Kidney tubule cell (primary cell): ENCODE data around the gene FAM13C.
"Not testable (repeated sequence)": the region's sequence is repeated elsewhere in the genome, so short reads cannot be mapped to it uniquely, and the experiment has no call there.

ENCODE experiments used
- DNase-seq: peaks from one replicate; pipeline ENCODE4 v3.0.0-alpha.2; 2018; ENCODE audit warnings: low spot score

The FAM13C gene

DNA sequence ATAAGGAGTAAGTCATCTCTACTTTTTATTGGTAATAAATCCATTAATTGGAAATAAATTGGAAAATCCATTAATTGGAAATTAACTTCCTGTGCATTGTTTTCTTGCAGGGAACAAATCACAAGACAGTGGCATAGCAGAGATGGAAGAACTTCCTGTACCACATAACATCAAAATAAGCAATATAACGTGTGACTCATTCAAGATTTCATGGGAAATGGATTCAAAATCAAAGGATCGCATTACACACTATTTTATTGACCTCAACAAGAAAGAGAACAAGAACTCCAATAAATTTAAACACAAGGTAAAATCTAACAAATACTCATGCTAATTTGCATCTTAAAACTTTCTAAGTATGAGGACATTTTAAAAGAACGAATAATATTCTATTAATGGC, 128.2 kb downstream of the FAM13C start:
- DNase-seq, result no peak

DNA sequence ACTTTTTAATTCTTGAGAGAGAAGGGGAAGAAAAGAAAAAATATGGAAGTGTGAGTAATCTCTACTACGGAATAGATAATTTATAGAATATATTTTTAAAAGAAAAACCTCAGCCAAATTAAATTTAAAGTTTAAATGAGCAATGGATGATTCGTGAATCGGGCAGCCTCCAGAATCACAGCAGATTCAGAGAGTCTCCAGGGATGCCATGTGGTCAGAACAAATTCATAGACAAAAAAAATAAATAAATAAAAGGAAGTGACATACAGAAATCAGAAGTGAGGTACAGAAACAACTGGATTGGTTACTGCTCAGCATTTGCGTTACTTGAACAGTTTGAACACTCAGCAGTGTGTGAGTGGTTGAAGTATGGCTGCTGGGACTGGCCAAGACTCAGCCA, 132.9 kb downstream of the FAM13C start:
- DNase-seq, result no peak

DNA sequence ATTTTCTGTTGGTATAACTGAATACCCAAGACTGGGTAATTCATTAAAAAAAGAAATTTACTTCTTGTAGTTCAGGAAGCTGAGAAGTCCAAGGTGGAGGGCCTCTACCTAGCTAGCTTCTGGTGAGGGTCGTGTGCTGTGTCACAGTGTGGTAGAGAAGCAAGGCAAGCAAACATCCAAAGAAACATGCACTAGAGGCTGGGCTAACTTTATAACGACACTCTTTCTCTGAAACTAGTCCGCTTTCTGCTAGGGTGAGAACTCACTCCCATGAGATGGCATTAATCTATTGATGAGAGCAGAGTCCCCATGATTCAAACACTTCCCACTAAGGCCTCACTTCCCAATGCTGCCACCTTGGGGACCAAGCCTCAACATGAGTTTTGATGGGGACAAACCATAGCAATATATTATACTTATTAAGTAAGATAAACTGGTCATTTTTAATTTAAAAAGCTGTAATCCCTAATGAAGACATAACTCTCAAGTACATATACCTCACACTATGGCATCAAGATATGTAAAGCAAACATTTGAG, 135.1 kb downstream of the FAM13C start:
- DNase-seq, result no peak

DNA sequence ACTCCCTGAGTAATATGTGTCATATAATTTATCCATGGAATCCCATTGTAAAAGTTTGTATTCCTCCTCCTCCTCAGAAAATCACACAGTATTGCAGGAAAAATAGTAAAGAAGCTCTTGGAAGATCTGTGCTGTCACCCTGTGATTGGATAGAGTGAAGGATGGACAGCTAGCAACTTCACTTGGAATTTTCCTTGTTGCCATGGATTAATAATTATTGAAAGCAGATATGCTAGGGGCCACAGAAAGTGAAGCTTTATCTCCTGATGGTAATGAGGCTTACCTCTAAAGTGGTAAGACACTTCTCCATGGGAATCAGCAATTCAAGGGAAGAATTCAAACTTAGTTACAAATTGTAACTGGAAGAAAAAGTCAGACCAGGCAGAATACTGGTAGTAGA, 137.1 kb downstream of the FAM13C start:
- peak; percentile 14 for DNase-seq

DNA sequence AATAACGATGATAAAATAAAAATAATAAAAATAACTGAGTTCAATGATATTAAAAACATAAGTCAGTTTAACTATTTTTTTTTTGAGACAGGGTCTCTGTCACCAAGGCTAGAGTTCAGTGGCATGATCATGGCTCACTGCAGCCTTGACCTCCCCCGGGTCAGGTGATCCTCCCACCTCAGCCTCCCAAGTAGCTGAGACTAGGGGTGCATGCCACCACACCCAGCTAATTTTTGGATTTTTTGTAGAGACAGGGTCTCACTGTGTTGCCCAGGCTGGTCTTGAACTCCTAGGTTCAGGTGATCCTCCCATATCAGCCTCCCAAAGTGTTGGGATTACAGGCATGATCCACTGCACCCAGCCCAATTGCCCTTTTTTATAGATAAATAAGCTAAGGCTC, 138.8 kb downstream of the FAM13C start:
- DNase-seq, result not testable (repeated sequence)

DNA sequence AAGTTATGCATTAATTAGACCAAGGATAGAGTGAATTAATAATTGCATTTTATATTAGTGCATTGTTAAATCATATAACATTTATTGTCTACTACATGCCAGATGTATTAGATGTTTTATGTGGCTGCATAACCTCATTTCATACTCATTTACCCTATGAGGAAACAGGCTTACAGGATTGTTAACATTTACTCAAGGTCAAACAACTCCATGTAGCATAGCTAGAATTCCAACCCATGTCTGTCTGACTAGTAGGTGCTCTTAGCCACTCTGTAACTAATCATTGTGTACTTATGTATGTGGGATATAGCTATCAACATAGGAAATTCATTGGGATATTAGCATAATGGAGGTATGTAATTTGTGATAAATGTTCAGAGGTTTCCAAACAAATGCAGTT, 139.6 kb downstream of the FAM13C start:
- DNase-seq, result peak; percentile 45

DNA sequence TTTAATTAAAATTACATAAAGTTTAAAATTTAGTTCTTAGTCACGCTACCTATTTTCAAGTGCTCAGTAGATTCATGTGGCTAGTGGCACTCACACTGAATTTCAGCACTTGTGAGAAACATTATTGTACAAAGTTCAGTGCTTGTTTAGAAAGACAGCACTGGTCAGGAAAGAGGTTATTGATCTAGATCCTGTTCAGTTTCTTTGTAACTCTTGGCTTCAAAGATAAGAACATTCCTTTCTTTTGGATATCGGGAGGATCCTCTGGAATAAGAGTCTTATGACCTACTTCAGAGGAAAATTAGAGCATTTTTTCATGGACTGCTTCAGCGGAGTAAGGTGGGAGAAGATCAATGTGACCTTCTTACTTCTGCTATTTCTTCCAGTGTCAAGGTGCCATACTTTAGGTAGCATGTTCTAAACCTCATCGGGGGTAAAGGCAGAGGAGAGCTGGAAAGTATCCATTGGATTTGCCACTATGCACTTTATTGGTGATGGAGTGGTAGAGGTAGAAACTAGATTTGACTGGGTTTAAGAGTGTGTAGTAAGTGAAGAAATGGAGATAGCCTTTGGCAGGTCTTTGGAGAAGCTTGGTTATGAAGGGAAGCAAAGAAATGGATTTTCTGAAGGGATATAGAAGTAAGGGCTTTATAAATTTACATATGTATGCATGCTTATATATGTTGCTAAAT, 146.0 kb downstream of the FAM13C start:
- DNase-seq, result no peak

GRCh38 chr10:59214160-59214559, 148.2 kb downstream of the FAM13C start:
- DNase-seq, result no peak

DNA sequence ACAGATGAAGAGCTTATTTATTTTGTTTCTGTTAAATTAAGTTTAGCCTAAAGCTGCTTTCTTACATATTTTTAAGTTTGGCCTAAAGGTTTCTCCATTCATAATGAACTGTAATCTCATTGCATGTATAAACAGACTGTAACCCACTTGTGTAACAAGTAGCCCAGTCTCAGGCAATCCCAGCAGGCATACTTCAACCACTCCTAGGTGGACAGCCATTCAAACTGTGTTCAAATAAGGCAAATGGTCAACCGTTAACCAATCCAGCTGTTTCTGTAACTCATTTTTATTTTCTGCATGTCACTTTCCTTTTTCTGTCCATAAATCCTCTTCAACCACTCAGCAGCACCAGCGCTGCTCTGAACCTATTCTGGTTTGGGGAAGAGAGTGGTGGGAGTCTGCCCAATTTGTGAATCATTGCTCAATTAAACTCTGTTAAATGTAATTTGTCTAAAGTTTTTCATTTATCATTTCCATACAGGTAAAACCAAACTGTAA, 150.0 kb downstream of the FAM13C start:
- DNase-seq, result no peak

- DNase-seq, result no peak
These were observed 156.1 kb downstream of the FAM13C start for GRCh38 chr10:59206204-59206720.
